Activated T-cell treated with anti-CD3 and anti-CD28 coated beads, Interleukin-2, amount 50 U/mL, for 72 hours (primary cell): ENCODE data around the gene SLC16A4. TPM values are rescaled to one million over a fixed set of nuclear protein-coding genes. Genes with fewer than 3 reads are reported as not detected.
"Not testable (repeated sequence)": the region's sequence is repeated elsewhere in the genome, so short reads cannot be mapped to it uniquely, and the experiment has no call there.

Experiments used
- ATAC-seq, 2 donors: fragments of 150-1000 bp; cut with Tn5 transposase; replicated peaks in 1 of 2; 2 replicates each; pipeline ENCODE4 v1.10.0; 2021; ENCODE audit warnings: moderate library complexity in 2 of 2, mild to moderate bottlenecking in 1 of 2
- DNase-seq, 2 donors: peaks; one replicate each; pipeline ENCODE4 v3.0.0; 2021 to 2022; ENCODE audit warnings: mixed read lengths in 1 of 2
- H3K27ac Mint-ChIP-seq: one replicate; pipeline ENCODE4 v1.8.0; 2022; ENCODE audit warnings: mild to moderate bottlenecking, moderate library complexity, mixed read lengths
- H3K27me3 Mint-ChIP-seq: one replicate; pipeline ENCODE4 v1.8.0; 2022; ENCODE audit warnings: low read depth, mixed read lengths
- H3K36me3 Mint-ChIP-seq, 2 donors: one replicate each; pipeline ENCODE4 v1.8.0; 2022; ENCODE audit warnings: mixed read lengths in 2 of 2, mild to moderate bottlenecking in 1 of 2; ENCODE audit not compliant: insufficient read depth in 2 of 2
- H3K4me1 Mint-ChIP-seq: one replicate; pipeline ENCODE4 v1.8.0; 2022; ENCODE audit warnings: low read depth, mixed read lengths
- H3K4me3 Mint-ChIP-seq, 2 donors: one replicate each; pipeline ENCODE4 v1.8.0; 2022; ENCODE audit warnings: mild to moderate bottlenecking in 2 of 2, mixed read lengths in 2 of 2, moderate library complexity in 2 of 2
- H3K9me3 Mint-ChIP-seq, 2 donors: one replicate each; pipeline ENCODE4 v1.8.0; 2022; ENCODE audit warnings: mixed read lengths in 2 of 2
- total RNA-seq, 2 donors: library from RNA; stranded (reverse); gene quantifications; one replicate each; pipeline ENCODE4 v1.2.3, GENCODE V29; 2022

The SLC16A4 gene
- total RNA-seq, 2 donors from 2014 or later, result 0.44 to 0.58 TPM

DNA sequence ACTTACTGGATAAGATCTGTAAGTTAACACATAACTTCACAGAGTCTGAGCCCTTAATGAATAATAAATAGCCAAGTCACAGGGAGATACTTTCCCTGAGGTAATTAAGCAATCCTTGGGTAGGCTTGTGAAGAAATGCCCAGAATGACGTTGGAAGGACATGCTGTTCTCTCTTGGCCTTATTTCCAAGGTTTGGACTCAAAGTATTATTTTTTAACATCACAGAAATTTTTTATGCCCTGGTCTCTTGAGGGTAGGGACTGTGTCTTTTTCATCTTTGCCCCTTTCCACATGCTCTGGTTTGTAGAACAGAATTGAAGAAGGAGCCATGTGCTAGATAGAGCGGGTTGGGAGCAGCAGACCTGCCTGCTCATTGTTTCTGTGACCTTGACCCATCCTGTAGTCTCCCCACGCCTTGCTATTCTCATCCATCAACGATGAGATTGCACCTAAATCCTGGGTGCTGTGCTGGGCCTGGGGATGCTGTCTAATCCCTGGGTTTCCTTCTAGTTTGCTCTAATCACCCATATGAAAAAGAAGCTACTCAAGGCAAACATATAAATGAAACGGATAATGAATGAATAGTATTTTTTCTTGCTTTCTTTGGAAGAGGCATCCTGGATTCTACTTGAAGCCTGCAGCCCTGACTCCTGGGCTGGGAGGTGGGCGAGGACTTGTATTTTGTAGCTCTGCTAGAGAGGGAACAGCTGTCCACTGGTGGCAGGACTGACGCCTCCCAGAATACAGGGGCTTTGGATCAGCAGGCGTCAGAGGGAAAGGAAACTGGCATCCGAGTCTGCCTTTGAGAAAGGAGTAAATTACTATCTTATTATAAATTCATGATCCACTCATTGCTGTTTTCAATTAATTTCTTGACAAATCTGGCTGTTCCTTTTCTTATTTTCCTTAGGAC is 34.1 kb upstream of the SLC16A4 start:
- H3K4me1 Mint-ChIP-seq, result peaks cover 4% of the 10 kb centered on the region
- no peak overlapping the region for H3K4me3 Mint-ChIP-seq
- H3K9me3 Mint-ChIP-seq, result no peaks in the 10 kb centered on the region
- ATAC-seq (no peak), DNase-seq (no peak)
- H3K36me3 Mint-ChIP-seq, result no peaks in the 10 kb centered on the region
- peaks cover 9% of the 10 kb centered on the region for H3K27me3 Mint-ChIP-seq
- no peak overlapping the region for H3K27ac Mint-ChIP-seq

DNA sequence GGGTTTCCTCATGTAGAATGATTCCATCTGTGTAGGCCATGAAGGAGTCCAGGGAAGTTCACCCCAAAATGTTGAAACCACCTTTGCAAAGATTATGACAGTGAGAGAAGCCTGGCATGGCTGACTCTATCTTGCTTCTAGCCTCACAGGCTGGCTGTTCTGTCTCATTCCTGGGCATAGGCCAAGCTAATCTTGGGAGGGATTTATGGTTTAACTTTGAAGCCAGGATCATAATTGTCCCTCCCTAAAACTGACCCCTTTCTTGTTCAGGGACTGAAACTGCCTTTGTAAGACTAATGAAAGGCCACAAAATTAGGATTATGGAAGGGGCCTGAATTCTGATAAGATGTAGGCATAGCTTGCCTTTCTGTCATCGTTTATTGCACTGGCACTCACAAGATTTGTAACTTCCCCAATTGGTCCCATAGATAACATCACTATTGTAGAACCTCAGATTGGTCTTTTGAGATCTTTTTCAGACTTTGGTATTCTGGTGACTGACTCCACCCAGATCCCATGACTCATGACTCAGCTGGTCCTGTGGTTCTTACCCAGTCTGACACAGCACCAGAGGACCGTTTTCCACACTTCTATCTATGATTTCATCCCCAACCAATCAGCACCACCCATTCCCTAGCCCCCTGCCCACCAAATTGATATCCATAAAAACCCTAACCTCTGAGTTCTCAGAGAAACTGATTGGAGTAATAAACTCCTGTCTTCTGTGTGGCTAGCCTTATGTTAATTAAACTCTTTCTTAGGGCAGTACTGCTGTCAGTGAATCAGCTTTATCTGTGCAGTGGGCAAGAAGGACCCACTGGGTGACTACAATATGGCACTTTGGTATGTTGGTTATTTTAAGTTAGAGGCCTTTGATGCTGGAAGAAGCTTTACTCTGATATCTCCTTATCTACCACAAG is 30.3 kb upstream of the SLC16A4 start:
- Mint-ChIP-seq H3K27ac (no peak overlapping the region), H3K4me1 (peaks cover 4% of the 10 kb centered on the region), H3K27me3 (peaks cover 8% of the 10 kb centered on the region), H3K36me3 (no peaks in the 10 kb centered on the region), H3K4me3 (no peak overlapping the region), H3K9me3 (no peaks in the 10 kb centered on the region)
- DNase-seq, result peak; percentile 11 to 19
- ATAC-seq, result peak; percentile 71 to 84

DNA sequence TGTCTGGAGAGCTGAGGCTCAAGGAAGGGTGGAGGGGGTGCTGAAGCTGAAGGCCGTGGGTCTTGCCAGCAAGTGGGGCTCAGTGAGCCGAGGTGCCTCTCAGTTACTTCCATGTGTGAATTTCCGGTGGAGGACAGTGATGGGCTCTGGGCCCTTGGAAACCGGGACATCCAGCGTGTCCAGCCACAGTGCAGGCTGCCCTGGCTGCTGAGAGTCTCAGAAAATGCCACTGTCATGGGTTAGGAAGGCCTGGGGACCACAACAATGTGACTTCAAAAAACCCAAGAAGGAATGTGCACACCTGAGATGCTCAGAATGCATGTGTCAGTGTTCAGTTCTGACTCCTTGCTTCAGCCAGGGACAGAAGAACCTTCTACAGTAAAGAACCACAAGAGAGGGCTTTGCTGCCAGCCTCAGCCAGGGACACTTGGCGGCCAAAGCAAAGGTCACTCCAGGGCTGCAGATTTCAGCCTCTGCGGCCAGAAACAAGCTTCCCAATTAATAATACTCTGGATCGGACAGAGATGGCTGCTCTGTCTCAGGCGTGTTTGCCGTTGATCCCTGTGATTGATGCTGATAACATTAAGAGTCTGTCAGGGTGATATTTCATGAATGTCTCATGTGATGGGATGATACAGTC is 29.3 kb upstream of the SLC16A4 start:
- no peaks in the 10 kb centered on the region for H3K9me3 Mint-ChIP-seq
- no peak overlapping the region for H3K4me3 Mint-ChIP-seq
- peaks cover 8% of the 10 kb centered on the region for H3K27me3 Mint-ChIP-seq
- ATAC-seq (no peak), DNase-seq (no peak)
- H3K36me3 Mint-ChIP-seq, result no peaks in the 10 kb centered on the region
- no peak overlapping the region for H3K27ac Mint-ChIP-seq
- peaks cover 4% of the 10 kb centered on the region for H3K4me1 Mint-ChIP-seq

DNA sequence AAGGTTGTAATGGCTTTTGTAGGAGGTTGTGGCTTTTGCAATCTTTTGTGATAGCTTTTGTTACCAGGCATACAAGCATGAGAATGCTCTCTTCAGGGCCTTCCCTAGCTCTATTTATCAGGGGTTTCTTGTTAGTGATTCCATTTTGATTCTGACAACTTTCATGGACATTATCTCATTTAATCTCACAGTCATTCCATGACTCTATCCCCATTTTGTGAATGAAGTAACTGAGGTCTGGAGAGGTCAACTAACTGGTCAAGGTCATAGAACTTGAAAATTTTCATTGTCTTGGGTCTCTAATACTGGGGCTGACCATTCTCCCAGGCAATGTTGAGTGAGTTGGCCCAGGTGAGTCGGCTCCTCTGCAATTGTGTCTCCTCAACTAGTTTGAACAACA is 27.9 kb upstream of the SLC16A4 start:
- Mint-ChIP-seq H3K9me3 (no peaks in the 10 kb centered on the region), H3K27ac (no peak overlapping the region), H3K4me3 (no peak overlapping the region), H3K36me3 (no peaks in the 10 kb centered on the region), H3K4me1 (peaks cover 4% of the 10 kb centered on the region), H3K27me3 (peaks cover 4% of the 10 kb centered on the region)
- DNase-seq, result no peak
- ATAC-seq, result no peak

DNA sequence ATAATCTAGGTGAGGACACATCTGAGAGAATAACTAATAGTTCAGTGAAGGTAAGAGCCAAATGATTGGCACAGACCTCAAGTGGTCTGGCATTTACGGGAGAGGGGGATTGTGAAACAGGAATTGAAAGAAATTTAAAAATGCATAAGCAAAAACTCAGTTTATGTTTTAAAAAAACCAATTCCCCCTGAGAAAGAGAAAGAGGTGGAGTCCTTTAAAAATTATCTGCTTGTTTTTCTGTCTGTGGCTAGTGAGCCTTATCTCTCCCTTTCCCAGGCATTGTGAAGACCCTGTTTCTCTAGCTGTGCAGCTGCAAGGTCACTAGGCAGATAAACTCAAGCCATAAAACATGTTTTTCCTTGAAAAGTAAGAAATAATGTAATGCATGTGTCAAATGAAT is 22.2 kb upstream of the SLC16A4 start:
- ATAC-seq, H3K27me3 Mint-ChIP-seq, H3K4me3 Mint-ChIP-seq, DNase-seq, H3K27ac Mint-ChIP-seq, H3K36me3 Mint-ChIP-seq, H3K9me3 Mint-ChIP-seq: not testable (repeated sequence)
- peaks cover 10% of the 10 kb centered on the region for H3K4me1 Mint-ChIP-seq

GRCh38 chr1:110412576-110412975 is 21.8 kb upstream of the SLC16A4 start:
- Mint-ChIP-seq H3K27me3 (no peaks in the 10 kb centered on the region), H3K4me1 (peaks cover 10% of the 10 kb centered on the region), H3K27ac (no peak overlapping the region), H3K36me3 (peaks cover under 1 to 1% of the 10 kb centered on the region in 2 donors), H3K4me3 (no peak overlapping the region), H3K9me3 (no peaks in the 10 kb centered on the region)
- DNase-seq, result peak; percentile 57 to 67
- peak; percentile 41 to 49 for ATAC-seq

DNA sequence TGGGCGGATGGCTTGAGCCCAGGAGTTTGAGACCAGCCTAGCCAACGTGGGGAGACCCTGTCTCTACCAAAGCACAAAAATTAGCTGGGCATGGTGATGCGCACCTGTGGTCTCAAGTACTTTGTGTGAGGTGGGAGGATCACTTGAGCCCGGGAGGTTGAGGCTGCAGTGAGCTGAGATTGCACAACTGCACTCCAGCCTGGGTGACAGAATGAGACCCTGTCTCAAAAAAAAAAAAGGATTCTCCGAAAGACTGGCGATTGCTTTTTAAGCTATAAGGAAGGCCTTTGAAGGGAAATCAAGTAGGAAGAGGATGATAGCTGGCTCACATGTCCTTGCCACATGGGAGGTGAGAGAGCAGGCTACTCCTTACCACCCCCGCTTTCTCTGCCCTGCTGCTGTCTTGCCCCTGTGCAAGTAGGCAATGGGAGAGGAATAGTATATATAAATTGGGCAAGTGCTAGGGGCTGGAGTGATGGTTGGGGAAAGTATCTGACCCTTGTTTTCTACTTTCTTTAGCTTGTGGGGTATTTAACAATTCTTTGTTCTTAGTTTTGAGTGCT is 20.4 kb upstream of the SLC16A4 start:
- Mint-ChIP-seq H3K4me3 (no peak overlapping the region), H3K9me3 (no peaks in the 10 kb centered on the region), H3K36me3 (peaks cover 2 to 4% of the 10 kb centered on the region in 2 donors), H3K27ac (no peak overlapping the region), H3K27me3 (no peaks in the 10 kb centered on the region), H3K4me1 (peaks cover 16% of the 10 kb centered on the region)
- DNase-seq (no peak), ATAC-seq (no peak)

DNA sequence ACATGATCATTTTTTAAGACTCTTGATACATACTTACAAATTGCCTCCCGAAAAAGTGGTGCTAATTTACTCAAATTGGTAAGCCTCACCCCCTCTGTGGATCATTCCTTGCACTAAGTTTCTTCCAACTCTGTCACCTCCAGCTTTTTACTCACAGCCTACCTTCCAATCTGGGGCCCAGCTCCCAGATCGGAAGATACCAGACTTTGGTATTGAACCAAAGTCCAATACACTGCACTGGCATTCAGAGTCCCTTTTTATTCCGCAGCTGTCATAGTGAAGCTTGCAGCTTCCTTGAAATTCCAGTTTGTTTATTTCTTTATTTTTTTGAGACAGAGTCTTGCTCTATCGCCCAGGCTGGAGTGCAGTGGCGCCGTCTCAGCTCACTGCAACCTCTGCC is 18.5 kb upstream of the SLC16A4 start:
- peaks cover 2 to 4% of the 10 kb centered on the region in 2 donors for H3K36me3 Mint-ChIP-seq

DNA sequence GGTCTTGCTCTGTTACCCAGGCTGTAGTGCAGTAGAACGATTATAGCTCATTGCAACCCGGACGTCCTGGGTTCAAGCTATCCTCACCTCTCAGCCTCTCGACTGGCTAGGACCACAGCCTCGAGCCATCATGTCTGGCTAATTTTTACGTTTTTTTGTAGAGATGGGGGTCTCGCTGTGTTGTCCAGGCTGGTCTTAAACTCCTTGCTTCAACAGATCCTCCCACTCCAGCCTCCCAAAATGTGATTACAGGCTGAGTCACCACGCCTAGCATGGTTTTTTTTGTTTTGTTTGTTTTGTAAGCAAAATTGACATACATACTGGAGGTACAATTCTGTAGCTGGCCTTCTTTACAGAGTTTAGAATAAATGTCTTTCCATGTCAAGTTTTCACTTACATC is 17.7 kb upstream of the SLC16A4 start:
- DNase-seq (no peak), ATAC-seq (no peak)
- Mint-ChIP-seq H3K4me1 (peaks cover 23% of the 10 kb centered on the region), H3K27me3 (no peaks in the 10 kb centered on the region), H3K36me3 (peaks cover 2 to 6% of the 10 kb centered on the region in 2 donors), H3K27ac (peak overlapping the region; percentile 92), H3K4me3 (peak overlapping the region; percentile 97 to 100), H3K9me3 (no peaks in the 10 kb centered on the region)

More for the DNA sequence above, 18.5 kb upstream of the SLC16A4 start:
- DNase-seq (no peak), ATAC-seq (no peak)
- Mint-ChIP-seq H3K4me1 (peaks cover 22% of the 10 kb centered on the region), H3K27ac (peak overlapping the region; percentile 92), H3K9me3 (no peaks in the 10 kb centered on the region), H3K27me3 (no peaks in the 10 kb centered on the region), H3K4me3 (peak overlapping the region; percentile 97 to 100)

DNA sequence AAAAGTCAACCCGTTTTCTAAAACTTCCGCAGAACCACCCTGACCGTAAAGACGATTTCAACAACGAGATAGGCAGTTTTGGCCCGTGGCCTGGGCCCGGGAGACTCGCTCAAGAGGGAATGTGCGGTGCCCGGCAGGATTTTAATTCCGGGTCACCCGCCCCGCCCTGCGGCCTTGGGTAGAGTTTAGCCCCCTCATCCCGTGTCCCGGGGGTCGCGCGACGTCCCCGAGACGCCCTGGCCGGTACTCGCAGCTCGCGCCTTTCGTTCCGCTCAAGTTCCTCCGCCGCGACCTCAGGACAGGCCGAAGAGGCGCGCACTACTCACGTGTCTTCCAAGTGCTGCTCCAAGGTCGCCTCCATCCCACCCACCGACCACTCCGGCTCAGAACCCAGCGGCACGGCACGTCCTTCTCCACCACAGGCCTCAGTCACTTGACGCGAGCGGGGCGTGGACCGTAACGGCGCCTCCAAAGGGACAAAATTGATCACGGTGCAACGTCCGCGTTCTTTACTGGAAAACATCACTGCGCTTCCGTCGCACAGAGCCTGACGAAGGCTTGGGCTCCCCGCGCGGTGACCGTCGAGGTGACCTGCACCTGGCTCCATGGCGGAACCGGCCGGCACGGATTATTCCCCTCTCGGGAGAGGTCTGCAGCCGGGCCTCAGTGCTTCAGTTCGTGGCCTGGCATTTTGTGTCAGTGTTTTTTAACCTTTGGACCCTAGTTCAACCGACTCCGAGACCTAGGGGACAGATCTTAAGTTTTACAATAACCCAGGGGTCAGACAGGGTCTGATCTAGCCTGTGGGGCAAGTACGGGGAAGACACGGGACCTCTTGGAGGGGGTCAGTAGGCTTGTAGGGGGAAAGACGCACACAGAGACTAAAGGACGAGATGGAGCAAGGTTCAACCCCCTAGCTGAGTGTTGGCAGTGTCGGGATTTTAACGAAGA is 16.7 kb upstream of the SLC16A4 start, which contains the start of gene LAMTOR5:
TSS of gene LAMTOR5 (minus strand) at position 435 of the 951 bp plus-strand sequence. CDS start at position 361, 74 bp downstream.
- Mint-ChIP-seq H3K9me3 (no peaks in the 10 kb centered on the region), H3K27me3 (no peaks in the 10 kb centered on the region), H3K4me1 (peaks cover 23% of the 10 kb centered on the region), H3K27ac (peak within 1 kb of the TSS; percentile 92), H3K4me3 (peak within 1 kb of the TSS; percentile 97 to 100), H3K36me3 (peaks cover 2 to 6% of the 10 kb centered on the region in 2 donors)
- peak; percentile 92 to 94 for DNase-seq
- peak; percentile 97 to 98 for ATAC-seq

- Mint-ChIP-seq H3K4me1 (peaks cover 23% of the 10 kb centered on the region), H3K4me3 (peak overlapping the region; percentile 97 to 100), H3K27ac (peak overlapping the region; percentile 92)
- H3K9me3 Mint-ChIP-seq, H3K27me3 Mint-ChIP-seq, H3K36me3 Mint-ChIP-seq, DNase-seq, ATAC-seq: not testable (repeated sequence)
These were observed 15.6 kb upstream of the SLC16A4 start for GRCh38 chr1:110406407-110406806.
